GM12864 (cell line): ENCODE data around the gene OPCML.

ENCODE experiments used
- DNase-seq: peaks from one replicate; pipeline ENCODE4 v3.0.0-alpha.2; 2011; ENCODE audit warnings: low read depth
- H3K4me3 ChIP-seq: 2 replicates; pipeline ENCODE4 v1.5.1; 2011; ENCODE audit warnings: mild to moderate bottlenecking, low read depth, low read length, control low read depth
- CTCF ChIP-seq: IDR thresholded peaks from 2 replicates; pipeline ENCODE4 v1.5.1; 2011; ENCODE audit warnings: low read depth, mild to moderate bottlenecking, moderate library complexity, low read length, control low read depth, inconsistent platforms; ENCODE audit errors: missing control alignments

OPCML gene

GRCh38 chr11:132655187-132655855, 877.0 kb downstream of the OPCML start:
- no peak for TF ChIP-seq CTCF
- no peak for DNase-seq
- H3K4me3 ChIP-seq, result no peak overlapping the region

- no peak for TF ChIP-seq CTCF
Measured at GRCh38 chr11:132653237-132653636, 879.1 kb downstream of the OPCML start.

GRCh38 chr11:132650969-132651720, 881.2 kb downstream of the OPCML start:
- DNase-seq, result no peak
- no peak overlapping the region for H3K4me3 ChIP-seq
- TF ChIP-seq CTCF, result no peak

More at GRCh38 chr11:132653237-132653636, 879.1 kb downstream of the OPCML start:
- no peak for DNase-seq
- no peak overlapping the region for H3K4me3 ChIP-seq

GRCh38 chr11:132649277-132649676, 883.0 kb downstream of the OPCML start:
- no peak overlapping the region for H3K4me3 ChIP-seq
- no peak for TF ChIP-seq CTCF
- no peak for DNase-seq

GRCh38 chr11:132648851-132649250, 883.5 kb downstream of the OPCML start:
- no peak for TF ChIP-seq CTCF
- no peak for DNase-seq
- H3K4me3 ChIP-seq, result no peak overlapping the region

GRCh38 chr11:132646890-132647289, 885.4 kb downstream of the OPCML start:
- TF ChIP-seq CTCF, result no peak
- H3K4me3 ChIP-seq, result no peak overlapping the region
- DNase-seq, result no peak
